HEK293 (cell line): Measurements from ENCODE around the gene GNGT1.

ENCODE experiments used
- CTCF ChIA-PET: fragments of 350-600 bp; formaldehyde crosslinking; extraction: SDS; loops from one replicate; lab custom pipeline; 2021; ENCODE audit warnings: antibody characterized with exemption; lab: Yijun Ruan, JAX
- POLR2A ChIA-PET: fragments of 300-600 bp; formaldehyde crosslinking; extraction: SDS; loops from one replicate; lab custom pipeline; 2020; ENCODE audit warnings: antibody characterized with exemption, inconsistent platforms; lab: Yijun Ruan, JAX
- H3K27ac ChIP-seq: fragments of 200-500 bp; sonication (Bioruptor generic); 2 replicates; pipeline ENCODE4 v1.5.1; 2014; ENCODE audit warnings: low read depth, low read length, control low read depth, inconsistent platforms; ENCODE audit errors: extremely low read depth
- H3K36me3 ChIP-seq, 2 experiments: fragments of 200-500 bp in 1 of 2; sonication (Bioruptor generic) in 1 of 2; 1 replicate in 1 of 2; 2 replicates in 1 of 2; pipeline ENCODE4 v1.5.1; 2014 to 2017; ENCODE audit warnings: inconsistent platforms in 2 of 2, low read length in 2 of 2; ENCODE audit not compliant: control insufficient read depth in 2 of 2, insufficient read depth in 1 of 2
- H3K4me1 ChIP-seq: fragments of 200-500 bp; sonication (Bioruptor generic); 2 replicates; pipeline ENCODE4 v1.5.1; 2014; ENCODE audit warnings: mild to moderate bottlenecking, low read length, inconsistent platforms; ENCODE audit not compliant: control insufficient read depth, insufficient read depth
- H3K4me3 ChIP-seq: 2 replicates; pipeline ENCODE4 v1.5.1; 2011; ENCODE audit warnings: low read depth, mild to moderate bottlenecking, control low read depth, low read length, moderate library complexity
- H3K9me3 ChIP-seq: fragments of 200-500 bp; sonication (Bioruptor generic); 2 replicates; pipeline ENCODE4 v1.5.1; 2014; ENCODE audit warnings: low read depth, low read length, inconsistent platforms; ENCODE audit not compliant: control insufficient read depth, insufficient read depth
- FEZF1 ChIP-seq: fragments of 450-650 bp; formaldehyde crosslinking; IDR thresholded peaks from 2 replicates; pipeline ENCODE4 v1.5.1; 2016; ENCODE audit warnings: missing biosample characterization, missing genetic modification characterization
- HOXC10 ChIP-seq: sonication (generic); formaldehyde crosslinking; IDR thresholded peaks from 2 replicates; pipeline ENCODE4 v1.8.1; 2023; ENCODE audit warnings: mild to moderate bottlenecking, missing genetic modification reagents
- MEIS1 ChIP-seq: sonication (generic); formaldehyde crosslinking; IDR thresholded peaks from 2 replicates; pipeline ENCODE4 v1.8.1; 2022; ENCODE audit warnings: missing genetic modification reagents, mild to moderate bottlenecking, borderline replicate concordance
- TCF7L2 ChIP-seq: IDR thresholded peaks from 2 replicates; pipeline ENCODE4 v1.6.1; 2011; ENCODE audit warnings: low read depth, mild to moderate bottlenecking, inconsistent platforms, low read length, moderate library complexity, borderline replicate concordance
- ZBTB1 ChIP-seq: fragments of 450-650 bp; formaldehyde crosslinking; IDR thresholded peaks from 2 replicates; pipeline ENCODE4 v1.5.1; 2016; ENCODE audit warnings: missing biosample characterization, missing genetic modification characterization
- ZBTB10 ChIP-seq: fragments of 450-650 bp; formaldehyde crosslinking; IDR thresholded peaks from 2 replicates; pipeline ENCODE4 v1.5.1; 2016; ENCODE audit warnings: missing biosample characterization, missing genetic modification characterization
- ZBTB49 ChIP-seq: fragments of 450-650 bp; formaldehyde crosslinking; IDR thresholded peaks from 2 replicates; pipeline ENCODE4 v1.5.1; 2016; ENCODE audit warnings: missing biosample characterization, missing genetic modification characterization, low read depth
- ZIC2 ChIP-seq: fragments of 450-650 bp; formaldehyde crosslinking; IDR thresholded peaks from 2 replicates; pipeline ENCODE4 v1.5.1; 2016; ENCODE audit warnings: missing biosample characterization, missing genetic modification characterization
- ZNF112 ChIP-seq: fragments of 450-650 bp; formaldehyde crosslinking; IDR thresholded peaks from 2 replicates; pipeline ENCODE4 v1.5.0; 2017; ENCODE audit warnings: missing biosample characterization, missing genetic modification characterization
- ZNF114 ChIP-seq: fragments of 450-650 bp; formaldehyde crosslinking; IDR thresholded peaks from 2 replicates; pipeline ENCODE4 v1.5.0; 2017; ENCODE audit warnings: missing biosample characterization, missing genetic modification characterization
- ZNF148 ChIP-seq: fragments of 450-650 bp; formaldehyde crosslinking; IDR thresholded peaks from 2 replicates; pipeline ENCODE4 v1.5.0; 2017; ENCODE audit warnings: missing biosample characterization, missing genetic modification characterization, borderline replicate concordance
- ZNF202 ChIP-seq: fragments of 450-650 bp; formaldehyde crosslinking; IDR thresholded peaks from 2 replicates; pipeline ENCODE4 v1.5.1; 2016; ENCODE audit warnings: missing biosample characterization, missing genetic modification characterization, borderline replicate concordance
- ZNF221 ChIP-seq: fragments of 450-650 bp; formaldehyde crosslinking; IDR thresholded peaks from 2 replicates; pipeline ENCODE4 v1.5.1; 2017; ENCODE audit warnings: missing biosample characterization, missing genetic modification characterization, borderline replicate concordance
- ZNF24 ChIP-seq: fragments of 450-650 bp; formaldehyde crosslinking; IDR thresholded peaks from 2 replicates; pipeline ENCODE4 v1.5.1; 2016; ENCODE audit warnings: missing biosample characterization, missing genetic modification characterization
- ZNF350 ChIP-seq: fragments of 450-650 bp; formaldehyde crosslinking; IDR thresholded peaks from 2 replicates; pipeline ENCODE4 v1.5.0; 2017; ENCODE audit warnings: missing biosample characterization, mild to moderate bottlenecking, missing genetic modification characterization
- ZNF510 ChIP-seq: fragments of 450-650 bp; formaldehyde crosslinking; IDR thresholded peaks from 2 replicates; pipeline ENCODE4 v1.5.1; 2018; ENCODE audit warnings: mild to moderate bottlenecking, missing genetic modification characterization, missing biosample characterization; ENCODE audit not compliant: insufficient replicate concordance
- ZNF548 ChIP-seq: fragments of 450-650 bp; formaldehyde crosslinking; IDR thresholded peaks from 2 replicates; pipeline ENCODE4 v1.5.1; 2016; ENCODE audit warnings: missing biosample characterization, missing genetic modification characterization
- ZNF558 ChIP-seq: fragments of 450-650 bp; formaldehyde crosslinking; IDR thresholded peaks from 2 replicates; pipeline ENCODE4 v1.5.1; 2016; ENCODE audit warnings: missing biosample characterization, missing genetic modification characterization
- ZNF623 ChIP-seq: fragments of 450-650 bp; formaldehyde crosslinking; IDR thresholded peaks from 2 replicates; pipeline ENCODE4 v1.5.1; 2016; ENCODE audit warnings: missing biosample characterization, missing genetic modification characterization
- ZNF624 ChIP-seq: fragments of 450-650 bp; formaldehyde crosslinking; IDR thresholded peaks from 2 replicates; pipeline ENCODE4 v1.5.1; 2017; ENCODE audit warnings: missing biosample characterization, missing genetic modification characterization

The GNGT1 gene

GRCh38 chr7:93933156-93933555, 26.8 kb downstream of the GNGT1 start:
- Histone ChIP-seq H3K4me1 (no peaks in the 10 kb centered on the region), H3K36me3 (no peaks in the 10 kb centered on the region)
- TF ChIP-seq TCF7L2, result no peak
- no peak for TF ChIP-seq FEZF1 (tag by site-specific recombination)
- TF ChIP-seq ZIC2 (tag by site-specific recombination), result no peak
- no peak for TF ChIP-seq ZBTB1 (tag by site-specific recombination)
- TF ChIP-seq, all 188 proteins: peak for 0
- ChIA-PET CTCF (interaction anchor here (0.6 kb wide), 1 partner anchor 135 kb away, joined by 4 read pairs; no protein-coding TSS in a partner anchor), POLR2A (no interaction called here)
- H3K4me3 ChIP-seq, result no peak overlapping the region
- no peak overlapping the region for H3K27ac ChIP-seq
- no peaks in the 10 kb centered on the region for H3K9me3 ChIP-seq

GRCh38 chr7:93935102-93935501, 28.7 kb downstream of the GNGT1 start:
- H3K4me1 ChIP-seq, result no peaks in the 10 kb centered on the region
- H3K27ac ChIP-seq, result no peak overlapping the region
- POLR2A ChIA-PET, result no interaction called here
- CTCF ChIA-PET, result no interaction called here
- TF ChIP-seq ZNF221 (no peak), ZNF112 (tag by site-specific recombination) (no peak), ZNF350 (no peak)
- no peaks in the 10 kb centered on the region for H3K9me3 ChIP-seq
- no peak overlapping the region for H3K4me3 ChIP-seq
- H3K36me3 ChIP-seq, result no peaks in the 10 kb centered on the region

- H3K4me1 ChIP-seq, result no peaks in the 10 kb centered on the region
- CTCF ChIA-PET, result no interaction called here
- H3K27ac ChIP-seq, result no peak overlapping the region
- POLR2A ChIA-PET, result no interaction called here
- H3K36me3 ChIP-seq, result no peaks in the 10 kb centered on the region
- TF ChIP-seq ZBTB49 (tag by site-specific recombination) (no peak), ZNF624 (tag by site-specific recombination) (no peak), ZNF510 (no peak), MEIS1 (CRISPR knock-in tag) (no peak), HOXC10 (CRISPR knock-in tag) (no peak), ZNF548 (tag by site-specific recombination) (no peak), ZNF558 (tag by site-specific recombination) (no peak), ZNF623 (tag by site-specific recombination) (no peak), ZBTB10 (tag by site-specific recombination) (no peak), ZNF114 (no peak), ZNF148 (tag by site-specific recombination) (no peak), ZNF202 (tag by site-specific recombination) (no peak), ZNF24 (no peak), TCF7L2 (no peak)
- TF ChIP-seq, all 188 proteins: peak for 0
- H3K4me3 ChIP-seq, result no peak overlapping the region
- H3K9me3 ChIP-seq, result no peaks in the 10 kb centered on the region
These were observed 31.5 kb downstream of the GNGT1 start for GRCh38 chr7:93937818-93938217.
